Renal pelvis (tissue), 4 donors: ENCODE measurements around the gene FBXO10. TPM values are rescaled to one million over a fixed set of nuclear protein-coding genes. Genes with fewer than 3 reads are reported as not detected.
A peak's percentile ranks its signal among the peaks of the same experiment; 100 is the strongest.
"Not testable (repeated sequence)": the region's sequence is repeated elsewhere in the genome, so short reads cannot be mapped to it uniquely, and the experiment has no call there.

ENCODE experiments used
- DNase-seq: peaks from one replicate; pipeline ENCODE4 v3.0.0-alpha.2; 2013
- polyA plus RNA-seq, 3 donors: library from polyadenylated mRNA; unstranded; fragments of 120-200 nt; gene quantifications; one replicate each; pipeline ENCODE4 v1.2.1, GENCODE V29; 2013; ENCODE audit not compliant: insufficient read length in 3 of 3

FBXO10 gene
- polyA plus RNA-seq, 3 donors, result 13.3 to 18.3 (median 13.8) TPM

DNA sequence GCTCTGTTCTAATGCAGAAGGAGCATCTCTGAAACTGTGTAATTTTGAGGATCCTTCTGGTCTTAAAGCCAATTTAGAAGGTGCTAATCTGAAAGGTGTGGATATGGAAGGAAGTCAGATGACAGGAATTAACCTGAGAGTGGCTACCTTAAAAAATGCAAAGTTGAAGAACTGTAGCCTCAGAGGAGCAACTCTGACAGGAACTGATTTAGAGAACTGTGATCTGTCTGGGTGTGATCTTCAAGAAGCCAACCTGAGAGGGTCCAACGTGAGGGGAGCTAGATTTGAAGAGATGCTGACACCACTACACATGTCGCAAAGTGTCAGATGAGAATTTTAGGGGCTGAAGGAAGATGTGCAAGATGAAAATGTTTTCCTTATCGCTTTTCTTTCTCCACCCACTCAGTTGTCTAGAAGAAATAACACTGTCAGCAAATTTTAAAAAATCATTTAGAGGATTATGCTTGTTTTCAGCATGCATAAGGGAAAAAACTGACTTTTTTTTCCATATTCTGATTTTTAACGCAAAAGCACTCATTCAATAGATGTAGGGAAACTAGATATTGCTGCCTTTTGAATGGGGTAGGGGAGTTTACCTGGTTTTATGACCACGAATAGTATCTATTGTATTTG lies 98.1 kb downstream of the FBXO10 start:
- DNase-seq, result not testable (repeated sequence)

DNA sequence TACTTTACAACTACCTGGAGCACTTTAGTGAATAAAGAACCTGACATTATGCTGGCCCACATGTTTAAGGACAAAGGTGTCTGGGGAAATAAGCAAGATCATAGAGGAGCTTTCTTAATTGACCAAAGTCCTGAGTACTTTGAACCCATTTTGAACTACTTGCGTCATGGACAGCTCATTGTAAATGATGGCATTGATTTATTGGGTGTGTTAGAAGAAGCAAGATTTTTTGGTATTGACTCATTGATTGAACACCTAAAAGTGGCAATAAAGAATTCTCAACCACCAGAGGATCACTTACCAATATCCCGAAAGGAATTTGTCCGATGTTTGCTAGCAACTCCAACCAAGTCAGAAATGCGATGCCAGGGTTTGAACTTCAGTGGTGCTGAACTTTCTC lies 98.7 kb downstream of the FBXO10 start:
- not testable (repeated sequence) for DNase-seq

DNA sequence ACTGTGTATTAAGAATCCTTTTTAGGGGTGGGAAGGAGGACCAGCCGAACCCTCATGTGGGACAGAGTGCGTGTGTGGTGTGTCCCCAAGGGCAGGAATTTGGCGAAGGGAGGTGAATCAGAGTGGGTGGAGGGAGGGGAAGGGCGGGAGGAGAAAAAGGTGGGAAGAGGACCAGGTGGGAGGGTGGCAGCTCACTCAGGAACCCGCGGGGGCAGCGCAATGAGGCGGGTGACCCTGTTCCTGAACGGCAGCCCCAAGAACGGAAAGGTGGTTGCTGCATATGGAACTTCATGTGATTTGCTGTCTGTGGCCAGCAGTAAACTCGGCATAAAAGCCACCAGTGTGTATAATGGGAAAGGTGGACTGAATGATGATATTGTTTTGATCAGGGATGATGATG lies 99.2 kb downstream of the FBXO10 start:
- no peak for DNase-seq

DNA sequence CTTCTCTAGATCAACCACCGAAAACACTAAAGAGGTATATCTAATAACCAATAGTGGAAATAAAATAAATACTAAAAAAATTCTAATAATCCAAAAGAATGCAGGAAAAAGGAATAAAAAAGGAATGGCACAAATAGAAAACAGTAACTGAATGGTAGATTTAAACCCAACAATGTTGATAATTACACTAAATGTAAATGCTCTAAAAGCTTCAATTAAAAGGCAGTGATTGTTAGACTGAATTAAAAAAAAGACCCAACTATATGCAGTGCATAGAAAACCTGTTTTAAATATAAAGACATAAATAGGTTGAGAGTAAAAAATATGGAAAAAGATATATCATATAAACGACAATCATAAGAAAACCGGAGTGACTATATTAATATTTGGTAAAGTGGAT lies 101.7 kb downstream of the FBXO10 start:
- no peak for DNase-seq

DNA sequence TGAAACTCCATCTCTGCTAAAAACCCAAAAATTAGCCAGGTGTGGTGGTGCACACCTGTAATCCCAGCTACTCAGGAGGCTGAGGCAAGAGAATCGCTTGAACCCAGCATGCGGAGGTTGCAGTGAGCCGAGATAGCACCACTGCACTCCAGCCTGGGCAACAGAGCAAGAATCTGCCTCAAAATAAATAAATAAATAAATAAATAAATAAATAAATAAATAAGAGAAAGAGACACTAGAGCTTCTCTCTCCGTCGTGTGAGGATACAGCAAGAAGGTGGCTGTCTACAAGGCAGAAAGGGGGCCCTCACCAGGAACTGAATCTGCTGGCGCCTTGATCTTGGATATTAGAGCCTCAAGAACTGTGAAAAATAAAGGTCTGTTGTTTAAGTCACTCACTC lies 102.2 kb downstream of the FBXO10 start:
- DNase-seq, result not testable (repeated sequence)

DNA sequence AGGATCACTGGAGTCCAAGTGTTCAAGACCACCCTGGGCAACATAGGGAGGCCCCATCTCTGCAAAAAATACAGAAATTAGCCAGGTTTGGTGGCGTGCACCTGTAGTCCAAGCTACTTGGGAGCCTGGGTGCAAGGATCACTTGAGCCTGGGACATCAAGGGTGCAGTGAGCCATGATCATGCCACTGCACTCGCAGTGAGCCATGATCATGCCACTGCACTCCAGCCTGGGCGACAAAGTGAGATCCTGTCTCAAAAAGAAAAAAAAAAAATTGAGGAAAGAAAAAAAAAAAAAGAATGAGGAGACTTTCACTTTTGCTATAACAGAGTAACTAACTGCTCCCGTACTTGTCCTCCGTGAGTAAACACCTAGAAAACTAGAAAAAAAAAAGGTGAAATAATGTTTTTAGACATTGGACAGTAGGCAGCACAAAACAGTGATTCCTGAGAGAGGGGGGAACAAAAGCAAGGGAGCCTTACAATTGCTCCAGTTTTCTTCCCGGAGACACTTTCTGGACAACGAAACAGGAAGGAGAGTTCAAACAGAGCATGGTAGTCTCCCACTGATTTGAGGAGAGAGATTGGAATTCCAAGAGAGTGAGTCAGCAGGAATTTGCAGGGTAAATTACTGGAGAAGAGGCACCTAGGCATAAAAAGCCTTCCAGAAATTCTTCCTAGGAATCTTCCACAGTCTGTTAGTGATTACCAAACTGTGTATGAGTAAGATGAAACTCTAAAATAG lies 104.1 kb downstream of the FBXO10 start:
- DNase-seq, result peak; percentile 71

DNA sequence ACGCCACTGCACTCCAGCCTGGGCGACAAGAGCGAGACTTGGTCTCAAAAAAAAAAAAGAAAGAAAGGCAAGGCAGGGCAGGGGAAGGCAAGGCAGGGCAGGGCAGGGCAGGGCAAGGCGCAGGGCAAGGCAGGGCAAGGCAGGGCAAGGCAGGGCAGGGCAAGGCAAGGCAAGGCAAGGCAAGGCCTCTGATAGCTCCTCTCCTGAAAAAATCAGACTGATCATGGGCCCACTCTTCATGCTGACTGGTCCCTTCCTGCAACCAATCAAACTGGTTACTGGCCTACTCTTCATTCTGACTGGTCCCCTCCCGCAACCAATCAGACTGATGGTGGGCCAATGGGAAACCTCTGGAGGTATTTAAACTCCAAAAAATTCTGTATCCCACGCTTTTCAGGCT lies 107.6 kb downstream of the FBXO10 start:
- no peak for DNase-seq

DNA sequence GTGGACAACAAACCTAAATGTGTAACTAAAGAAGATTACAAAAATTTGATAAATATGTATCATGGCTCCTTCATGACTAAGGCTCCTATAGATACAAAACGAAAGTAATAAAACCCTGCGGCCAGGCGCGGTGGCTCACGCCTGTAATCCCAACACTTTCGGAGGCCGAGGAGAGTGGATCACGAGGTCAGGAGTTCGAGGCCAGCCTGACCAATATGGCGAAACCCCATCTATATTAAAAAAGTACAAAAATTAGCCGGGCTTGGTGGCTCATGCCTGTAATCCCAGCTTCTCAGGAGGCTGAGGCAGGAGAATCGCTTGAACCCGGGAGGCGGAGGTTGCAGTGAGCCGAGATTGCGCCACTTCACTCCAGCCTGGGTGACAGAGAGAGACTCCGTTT lies 108.7 kb downstream of the FBXO10 start:
- DNase-seq, result not testable (repeated sequence)

DNA sequence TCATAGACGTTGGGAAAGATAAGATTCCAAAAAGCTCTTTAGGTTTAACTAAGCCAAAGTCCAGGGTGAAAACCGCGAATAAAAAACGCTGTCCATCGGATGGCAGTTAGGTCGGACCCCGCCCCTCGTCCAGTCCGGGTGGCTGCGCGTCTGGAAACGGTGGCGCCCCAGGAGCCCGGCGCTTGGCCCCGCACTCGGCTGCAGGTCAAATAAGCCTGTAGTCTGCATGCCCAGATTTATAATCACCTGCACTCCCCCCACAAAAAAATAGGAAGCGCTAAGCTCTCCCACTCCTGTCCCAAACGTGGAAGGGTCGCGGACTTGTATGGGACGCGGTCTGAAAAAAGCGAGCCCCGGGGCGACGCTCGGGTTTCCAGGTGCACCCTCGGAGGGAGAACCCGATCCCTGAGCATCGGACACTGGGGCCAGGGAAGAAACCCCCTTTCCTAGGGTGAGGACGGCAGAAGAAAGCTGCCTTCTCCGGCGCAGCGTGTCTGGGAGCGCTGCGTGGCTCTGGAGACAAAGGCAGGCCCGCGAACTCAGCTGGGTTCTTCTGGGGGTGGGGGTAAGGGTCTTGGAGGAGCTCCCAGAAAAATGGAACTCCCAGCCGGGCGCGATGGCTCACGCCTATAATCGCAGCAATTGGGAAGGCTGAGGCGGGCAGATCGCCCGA lies 110.0 kb downstream of the FBXO10 start:
- peak; percentile 74 for DNase-seq

DNA sequence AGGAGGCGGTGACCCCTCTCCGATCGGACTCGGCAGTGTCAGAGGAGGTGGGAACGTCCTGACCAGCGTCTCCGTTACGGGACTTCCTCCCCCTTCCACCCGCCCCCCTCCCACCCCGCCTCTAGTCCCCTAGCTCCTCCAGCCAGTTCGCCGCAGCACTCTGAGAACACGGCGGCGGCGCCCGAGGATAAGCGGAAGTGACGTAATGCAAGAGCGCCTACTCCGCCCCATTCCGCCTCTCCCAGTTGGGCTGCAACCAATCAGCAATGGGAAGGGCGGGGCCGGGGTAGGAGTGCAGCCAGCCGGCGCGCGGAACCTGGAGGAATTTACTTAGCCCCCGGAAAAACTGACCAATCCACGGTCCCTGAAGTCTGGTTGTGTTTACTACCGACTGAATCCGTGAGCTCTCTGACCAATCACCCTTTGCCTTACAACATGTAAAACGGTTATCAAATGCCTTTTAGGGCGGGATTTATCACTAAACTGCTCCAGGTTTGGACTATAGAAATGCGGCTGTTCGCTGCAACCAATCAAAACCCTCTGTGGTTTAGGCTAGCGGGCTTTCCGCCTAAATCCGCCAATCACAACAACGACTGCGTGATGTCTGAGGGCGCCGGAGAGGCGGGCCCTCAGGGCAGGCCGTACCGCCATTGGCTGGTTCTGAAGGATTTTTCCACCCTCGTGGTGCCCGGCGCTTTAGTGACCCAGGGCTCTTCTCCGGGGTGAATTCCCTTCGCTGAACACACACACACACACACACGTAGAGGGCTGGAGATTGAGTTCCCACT lies 110.7 kb downstream of the FBXO10 start, which contains the start of gene ZBTB5:
Gene ZBTB5, minus strand, starts transcription at position 202 of the 788 bp plus-strand sequence. CDS start 22,899 bp downstream, outside the sequence.
- peak; percentile 100 for DNase-seq

DNA sequence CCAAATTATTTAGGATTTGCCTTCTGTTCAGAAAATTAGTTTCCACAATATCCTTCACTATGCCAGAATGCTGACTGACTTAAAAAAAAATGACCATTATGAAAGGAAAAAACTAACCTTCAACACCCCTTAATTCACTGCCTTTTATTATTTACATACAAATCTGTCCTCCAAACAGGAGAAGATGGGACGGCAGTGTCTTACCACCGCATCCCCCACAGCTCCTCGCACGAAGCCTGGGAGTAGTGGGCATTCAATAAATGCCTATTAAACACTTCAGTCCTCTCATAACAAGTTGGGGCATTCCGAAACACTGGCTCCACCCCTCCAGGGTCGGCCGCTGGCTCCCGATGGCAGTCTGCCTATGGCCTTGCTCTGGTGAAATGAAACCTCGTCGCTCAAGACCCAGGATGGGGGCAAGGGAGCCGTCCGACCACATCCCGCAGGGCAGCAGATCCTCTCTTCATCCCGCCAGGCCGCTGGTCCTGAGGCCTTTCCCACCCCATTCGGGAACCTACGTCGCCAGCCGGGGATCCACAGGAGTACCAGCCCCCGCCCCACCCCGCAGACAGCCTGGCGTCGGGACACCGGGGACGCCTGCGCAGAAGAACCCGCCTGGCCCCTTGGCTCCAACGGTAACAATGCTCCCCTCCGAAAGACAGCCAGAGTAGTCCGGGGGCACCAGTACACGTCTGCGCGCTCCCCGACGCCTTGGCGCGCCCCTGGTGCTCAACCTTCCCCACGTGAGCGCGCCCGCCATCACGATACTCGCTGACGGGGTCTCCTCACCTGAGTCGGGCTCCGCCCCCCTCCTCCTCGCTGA lies 111.5 kb downstream of the FBXO10 start:
- DNase-seq, result peak; percentile 73

DNA sequence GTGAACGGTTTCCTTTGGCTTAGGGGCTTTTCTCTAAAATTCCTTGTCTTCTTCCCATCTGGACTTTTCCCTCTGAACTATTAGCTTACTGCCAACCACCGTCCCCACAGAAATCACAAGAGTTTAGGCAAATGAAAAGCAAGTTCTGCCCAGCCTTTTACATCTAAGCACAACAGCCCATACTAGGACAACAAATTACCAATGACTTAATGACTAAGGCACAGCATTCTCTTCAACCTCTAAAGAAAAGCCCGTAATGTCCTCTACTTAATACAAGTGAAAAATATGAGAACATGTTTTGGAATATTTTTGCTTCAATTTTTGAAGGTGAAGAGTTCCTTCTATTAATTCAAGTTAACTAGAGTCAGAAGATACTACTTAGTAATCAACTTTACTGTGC lies 112.2 kb downstream of the FBXO10 start:
- DNase-seq, result no peak

Other genes starting within 250 kb of the FBXO10 start
- 100 to 1,000 TPM; 138 to 156 (median 148) TPM for gene GRHPR, start 153.7 kb downstream of the FBXO10 start, polyA plus RNA-seq
- gene ZBTB5, start 110.9 kb downstream of the FBXO10 start, polyA plus RNA-seq, result 10 to 100 TPM; 31.8 to 33.5 (median 32.0) TPM
- 10 to 100 TPM; 23.2 to 26.6 (median 23.8) TPM for gene POLR1E, start 90.4 kb downstream of the FBXO10 start, polyA plus RNA-seq
- gene TOMM5, start 16.2 kb upstream of the FBXO10 start, polyA plus RNA-seq, result 100 to 1,000 TPM; 110 to 128 (median 112) TPM
- gene FRMPD1, start 74.6 kb upstream of the FBXO10 start, polyA plus RNA-seq, result 1 to 10 TPM in 2 of 3 donors, under 1 TPM in 1; 0.75 to 1.9 (median 1.1) TPM
- gene TRMT10B, start 177.4 kb upstream of the FBXO10 start, polyA plus RNA-seq, result 10 to 100 TPM; 11.5 to 28.8 (median 22.9) TPM
- 10 to 100 TPM; 37.5 to 42.0 (median 39.5) TPM for gene EXOSC3, start 208.7 kb upstream of the FBXO10 start, polyA plus RNA-seq
- 10 to 100 TPM; 27.8 to 39.3 (median 34.5) TPM for gene DCAF10, start 224.4 kb upstream of the FBXO10 start, polyA plus RNA-seq